ENCODE data around the gene ITPRID2. TPM values are rescaled to one million over a fixed set of nuclear protein-coding genes. Genes with fewer than 3 reads are reported as not detected.

The ITPRID2 gene
- total and polyA plus RNA-seq, 2 of the 8 experiments (the other 6 are each of a cell fraction or from before 2014, with no cell fraction given) = 1.9 to 12.6 TPM

GRCh38 chr2:181944164-181944913, 52.8 kb downstream of the ITPRID2 start:
- H3K4me3 ChIP-seq (ENCODE audit: extremely low read depth in 1 of 4, insufficient read depth in 2 of 4, low read depth in 3 of 4, low read length in 4 of 4) = no peak overlapping the region
- no peak overlapping the region for H2AK5ac ChIP-seq (ENCODE audit: low read depth, low read length)
- TF ChIP-seq SIN3A (conservative IDR thresholded peaks at IDR 0.05 in 1 of 2, IDR thresholded peaks at IDR 0.05 in 1 of 2; ENCODE audit: low read depth in 1 of 2, low read length in 2 of 2) (no peak), RBBP5 (IDR thresholded peaks at IDR 0.05; ENCODE audit: borderline replicate concordance, low read depth, low read length) (no peak)
- H3K79me2 ChIP-seq (ENCODE audit: control insufficient read depth in 1 of 2, insufficient read depth in 2 of 2, low read length in 2 of 2) = no peaks in the 10 kb centered on the region
- no peak overlapping the region for H3K9ac ChIP-seq (replicated peaks in 1 of 4; ENCODE audit: extremely low read depth in 1 of 4, low read depth in 3 of 4, low read length in 3 of 4)
- no peak overlapping the region for H3K4me2 ChIP-seq (ENCODE audit: insufficient read depth in 1 of 2, low read depth in 2 of 2, low read length in 2 of 2)
- H3K56ac ChIP-seq (replicated peaks; ENCODE audit: insufficient read length, low read depth, low read length) = no peak overlapping the region
- no peak overlapping the region for H2BK12ac ChIP-seq (ENCODE audit: low read depth, low read length)
- no peak overlapping the region for H3K27ac ChIP-seq (ENCODE audit: low read depth, low read length)
- H2BK15ac ChIP-seq (ENCODE audit: low read length) = no peak overlapping the region
- H3K27me3 ChIP-seq (replicated peaks in 1 of 4; ENCODE audit: control insufficient read depth in 3 of 4, extremely low read depth in 1 of 4, insufficient read depth in 3 of 4, low read length in 3 of 4) = no peaks in the 10 kb centered on the region
- no peak overlapping the region for H3K14ac ChIP-seq (ENCODE audit: insufficient read length)
- H3K4me1 ChIP-seq (replicated peaks in 1 of 4; ENCODE audit: control insufficient read depth in 3 of 4, insufficient read depth in 4 of 4, low read length in 3 of 4) = no peaks in the 10 kb centered on the region
- no peak overlapping the region for H3K18ac ChIP-seq (ENCODE audit: extremely low read depth, low read length)
- no peaks in the 10 kb centered on the region for H3K9me3 ChIP-seq (ENCODE audit: insufficient read depth in 2 of 2, low read depth in 1 of 2, low read length in 1 of 2)
- H3K23ac ChIP-seq (ENCODE audit: insufficient read length) = no peak overlapping the region
- H4K5ac ChIP-seq (ENCODE audit: insufficient read length, low read depth, low read length) = no peak overlapping the region
- no peaks in the 10 kb centered on the region for H3K23me2 ChIP-seq (ENCODE audit: low read depth, low read length)
- H4K8ac ChIP-seq (ENCODE audit: extremely low read depth, insufficient read depth, low read length) = no peak overlapping the region
- H4K20me1 ChIP-seq (replicated peaks in 1 of 2; ENCODE audit: control insufficient read depth in 1 of 2, insufficient read depth in 2 of 2, low read length in 2 of 2) = no peaks in the 10 kb centered on the region
- no peaks in the 10 kb centered on the region for H3K79me1 ChIP-seq (ENCODE audit: low read depth, low read length)
- DNase-seq (ENCODE audit: low read depth in 1 of 2, low spot score in 2 of 2) (no peak), FAIRE-seq (no peak)
- H3K36me3 ChIP-seq (ENCODE audit: control insufficient read depth in 2 of 4, insufficient read depth in 4 of 4, low read length in 3 of 4) = no peaks in the 10 kb centered on the region
- ChIA-PET POLR2A (ENCODE audit: partially characterized antibody) (no interaction called here), CTCF (ENCODE audit: partially characterized antibody) (no interaction called here)
- no peak overlapping the region for H2BK20ac ChIP-seq (ENCODE audit: low read length)
- H2AFZ ChIP-seq (ENCODE audit: low read length) = no peak overlapping the region
- WGBS, 2 experiments (ENCODE audit: extremely low coverage in 1 of 2, insufficient coverage in 1 of 2, insufficient read length in 1 of 2, insufficient replicate concordance in 2 of 2, low coverage in 1 of 2, low lambda C conversion rate in 2 of 2, missing lambda C conversion rate in 1 of 2) = 91% methylated on average over 5 of the region's 5 CpGs; no CpG with 5 or more reads in 1 of the 2 experiments
- no peak overlapping the region for H3K4ac ChIP-seq (replicated peaks; ENCODE audit: insufficient read length, low read depth, low read length)
- H2BK5ac ChIP-seq (ENCODE audit: low read depth, low read length) = no peak overlapping the region
- H4K91ac ChIP-seq (replicated peaks; ENCODE audit: insufficient read length, low read length) = no peak overlapping the region
- H2BK120ac ChIP-seq (replicated peaks; ENCODE audit: low read depth, low read length) = no peak overlapping the region

All from H1 (cell line).